GM18951 (cell line): ENCODE results near the gene ZDHHC16.
"Not testable (repeated sequence)": the region's sequence is repeated elsewhere in the genome, so short reads cannot be mapped to it uniquely, and the experiment has no call there.

Experiments used
- POLR2A ChIP-seq: IDR thresholded peaks from 4 replicates; pipeline ENCODE4 v1.6.1; 2011; ENCODE audit warnings: mild to moderate bottlenecking; ENCODE audit not compliant: insufficient read length, insufficient read depth; ENCODE audit errors: extremely low read depth
- in situ Hi-C: fragments of 300-500 bp; cut with MboI; formaldehyde crosslinking; loops from one replicate; pipeline ENCODE4 v1.12.0; 2022; ENCODE audit warnings: low sequenced_read_pairs, mixed read lengths, inconsistent platforms; ENCODE audit not compliant: unreplicated experiment

The ZDHHC16 gene

DNA sequence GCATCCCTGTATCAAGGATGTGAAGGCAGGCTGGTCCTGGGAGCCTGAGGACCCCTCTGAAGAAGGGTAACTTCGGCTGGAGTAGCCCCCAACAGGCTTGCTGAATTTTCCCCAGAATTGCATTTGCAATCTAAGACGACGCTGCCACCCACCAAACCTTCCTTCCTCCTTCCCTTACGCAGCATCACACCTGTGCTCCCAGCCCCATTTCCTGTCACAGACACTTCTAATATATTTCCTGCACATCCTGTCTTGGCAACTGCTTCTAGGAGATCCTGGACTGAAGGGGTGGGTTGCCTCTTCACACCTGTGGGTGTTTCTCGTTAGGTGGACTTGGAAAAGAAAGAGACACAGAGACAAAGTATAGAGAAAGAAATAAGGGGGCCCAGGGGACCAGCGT, 29.4 kb upstream of the ZDHHC16 start:
- TF ChIP-seq POLR2A, result no peak

DNA sequence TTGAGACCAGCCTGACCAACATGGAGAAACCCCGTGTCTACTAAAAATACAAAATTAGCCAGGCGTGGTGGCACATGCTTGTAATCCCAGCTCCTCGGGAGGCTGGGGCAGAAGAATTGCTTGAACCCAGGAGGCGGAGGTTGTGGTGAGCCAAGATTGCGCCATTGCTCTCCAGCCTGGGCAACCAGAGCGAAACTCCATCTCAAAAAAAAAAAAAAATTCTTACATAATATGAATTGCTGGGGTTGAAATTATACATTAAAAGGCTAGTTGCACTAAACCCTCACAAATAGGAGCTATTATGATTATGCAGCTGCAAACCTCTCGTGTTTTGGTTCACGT, 22.2 kb upstream of the ZDHHC16 start:
- in situ Hi-C loops, result not testable (repeated sequence)

More for the DNA sequence above, 29.4 kb upstream of the ZDHHC16 start:
- in situ Hi-C loops, result no loop called here

DNA sequence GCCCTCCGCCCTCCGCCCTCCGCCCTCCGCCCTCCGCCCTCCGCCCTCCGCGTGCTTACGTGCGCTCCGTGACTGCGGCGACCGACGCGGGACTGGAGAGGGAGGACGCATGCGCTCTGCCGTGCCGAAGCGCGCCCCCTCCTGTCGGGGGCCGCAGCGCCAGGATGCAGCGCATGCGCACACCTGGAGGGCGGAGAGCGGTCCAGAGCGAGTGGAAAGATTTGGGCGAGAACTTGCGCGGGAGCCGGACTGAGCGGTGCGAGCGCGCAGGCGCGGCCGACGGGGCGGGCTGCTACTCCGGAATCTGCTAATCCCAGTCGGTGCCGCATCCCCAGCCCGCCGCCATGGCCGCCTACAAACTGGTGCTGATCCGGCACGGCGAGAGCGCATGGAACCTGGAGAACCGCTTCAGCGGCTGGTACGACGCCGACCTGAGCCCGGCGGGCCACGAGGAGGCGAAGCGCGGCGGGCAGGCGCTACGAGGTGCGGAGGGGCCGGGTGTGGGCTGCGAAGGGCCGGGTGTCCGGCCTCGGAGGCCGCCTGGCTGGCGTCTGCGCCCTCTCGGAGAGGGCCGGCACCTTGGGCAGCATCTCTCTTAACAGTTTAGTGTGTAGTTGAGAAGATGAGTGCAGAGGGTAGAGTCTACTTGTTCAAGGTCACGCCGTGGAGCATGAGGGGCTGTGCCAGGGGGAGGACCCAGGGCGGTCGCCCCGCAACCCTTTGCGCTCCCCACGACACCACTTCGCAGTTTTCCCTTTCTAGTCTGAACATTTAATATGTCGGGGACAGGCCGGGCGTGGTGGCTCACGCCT, 19.8 kb upstream of the ZDHHC16 start, which contains the start of gene PGAM1:
TSS of gene PGAM1 (plus strand) at position 228 of the 812 bp plus-strand sequence. CDS start at position 345, 117 bp downstream.
- TF ChIP-seq POLR2A, result peak; percentile 81
- in situ Hi-C loops, result no loop called here

DNA sequence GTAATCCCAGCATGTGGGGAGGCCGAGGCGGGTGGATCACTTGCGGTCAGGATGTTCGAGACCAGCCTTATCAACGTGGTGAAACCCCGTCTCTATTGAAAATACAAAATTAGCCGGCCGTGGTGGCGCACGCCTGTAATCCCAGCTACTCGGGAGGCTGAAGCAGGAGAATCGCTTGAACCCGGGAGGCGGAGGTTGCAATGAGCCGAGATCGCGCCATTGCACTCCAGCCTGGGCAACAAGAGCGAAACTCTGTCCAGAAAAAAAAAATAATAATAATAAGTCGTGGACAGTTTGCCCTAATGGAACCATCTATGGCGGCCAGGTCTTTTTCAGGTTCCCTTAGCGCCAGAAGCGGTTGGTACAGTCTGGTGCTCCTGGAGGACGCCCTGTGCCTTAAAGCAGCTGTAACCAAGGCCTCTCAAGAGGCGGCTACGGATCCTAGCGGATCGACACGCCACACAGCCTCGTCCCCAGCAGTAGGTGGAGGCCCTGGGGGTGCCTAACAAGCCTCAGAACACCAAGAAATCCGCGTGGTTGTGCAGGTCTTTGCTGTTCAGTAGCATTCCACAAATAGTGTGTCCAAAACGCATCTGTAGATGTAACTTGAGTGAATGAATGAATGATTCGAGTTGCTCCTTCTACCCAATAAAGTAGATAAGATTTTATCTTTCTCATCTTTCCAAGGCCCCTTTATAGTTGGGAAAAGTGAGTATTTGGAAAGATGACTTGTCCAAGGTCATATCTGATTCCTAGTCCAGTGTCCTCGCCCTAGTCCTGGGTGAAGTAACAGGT, 19.0 kb upstream of the ZDHHC16 start:
- no peak for TF ChIP-seq POLR2A
- in situ Hi-C loops, result no loop called here

DNA sequence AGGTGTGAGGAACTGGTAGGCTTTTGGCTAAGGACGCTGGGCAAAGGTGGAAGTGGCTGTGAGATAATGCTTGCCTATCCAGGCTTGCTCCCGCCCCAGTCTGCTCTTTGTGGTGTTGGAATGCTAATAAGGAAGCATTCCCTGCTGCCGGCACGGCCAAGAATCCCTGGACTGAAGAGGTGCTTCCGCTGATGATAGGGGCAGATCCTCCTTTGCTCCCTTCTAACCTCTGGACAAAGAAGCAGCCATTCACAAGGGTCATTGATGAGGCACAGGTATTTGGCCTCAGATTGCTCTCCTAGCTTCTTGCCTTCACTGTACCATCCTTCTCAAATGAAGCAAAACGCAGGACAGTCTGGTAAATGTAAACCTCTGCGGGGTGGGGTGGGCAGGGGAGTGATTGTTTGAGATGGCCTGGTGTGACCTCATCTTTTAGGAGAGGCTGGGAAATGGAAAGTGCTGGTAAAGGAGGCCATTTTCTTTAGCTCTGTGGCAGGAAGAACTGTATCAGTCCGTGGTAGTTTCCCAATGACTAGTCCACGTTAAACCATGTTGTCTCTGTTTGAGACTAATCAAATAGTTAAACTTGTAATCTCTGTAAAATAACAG, 18.3 kb upstream of the ZDHHC16 start:
- in situ Hi-C loops, result no loop called here

DNA sequence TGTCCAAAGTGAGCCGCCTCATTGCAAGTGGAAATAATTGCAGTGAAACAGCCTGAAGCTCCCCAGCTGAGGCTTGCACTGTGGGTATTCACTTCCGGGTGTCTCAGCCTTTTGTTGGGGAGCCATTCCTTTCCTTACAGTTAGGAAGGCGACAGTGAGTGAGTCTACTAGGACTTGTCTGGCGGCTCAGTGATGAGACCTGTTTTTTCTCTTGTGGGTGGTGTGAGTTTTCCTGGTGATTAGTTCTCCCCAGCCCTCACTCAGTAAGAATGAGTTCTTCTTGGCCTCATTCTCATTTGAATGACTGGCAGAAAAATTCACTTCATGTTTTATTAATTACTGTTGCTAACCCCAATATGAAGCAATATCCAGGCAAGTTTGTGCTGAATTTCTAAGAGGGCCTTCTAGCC, 17.4 kb upstream of the ZDHHC16 start:
- no peak for TF ChIP-seq POLR2A
- in situ Hi-C loops, result no loop called here

More for the DNA sequence above, 18.3 kb upstream of the ZDHHC16 start:
- TF ChIP-seq POLR2A, result no peak

DNA sequence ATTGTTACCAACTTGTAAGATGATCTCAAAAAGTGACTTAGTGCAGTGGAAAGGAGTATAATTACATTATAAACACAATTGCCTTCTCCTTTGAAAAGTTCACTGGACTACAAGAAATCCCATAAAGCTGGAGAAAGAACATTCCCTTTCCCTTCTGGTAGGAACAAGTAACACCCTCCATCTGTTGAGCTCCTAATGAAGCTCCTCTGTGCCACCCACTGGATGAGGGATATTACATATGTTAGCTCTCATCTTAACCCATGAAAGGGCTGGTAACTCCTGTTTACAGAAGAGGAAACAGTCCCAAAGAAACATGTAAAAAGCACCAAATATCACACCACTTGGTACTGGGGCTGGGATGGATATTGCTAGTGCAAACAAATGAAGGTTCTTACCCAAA, 11.9 kb upstream of the ZDHHC16 start:
- no peak for TF ChIP-seq POLR2A
- in situ Hi-C loops, result no loop called here

DNA sequence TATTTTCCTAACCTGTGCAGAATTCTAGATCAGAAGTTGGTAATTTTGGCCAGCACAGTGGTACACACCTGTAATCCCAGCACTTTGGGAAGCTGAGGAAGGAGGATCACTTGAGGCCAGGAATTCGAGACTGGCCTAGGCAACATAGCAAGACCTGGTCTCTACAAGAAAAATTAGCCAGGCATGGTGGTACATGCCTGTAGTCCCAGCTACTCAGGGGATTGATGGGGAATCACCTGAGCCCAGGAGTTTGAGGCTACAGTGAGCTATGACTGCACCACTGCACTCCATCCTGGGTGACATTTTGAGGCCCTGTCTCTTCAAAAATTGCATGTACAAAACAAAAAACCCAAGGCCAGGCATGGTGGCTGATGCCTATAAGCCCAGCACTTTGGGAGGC, 11.4 kb upstream of the ZDHHC16 start:
- no peak for TF ChIP-seq POLR2A
- in situ Hi-C loops, result no loop called here

DNA sequence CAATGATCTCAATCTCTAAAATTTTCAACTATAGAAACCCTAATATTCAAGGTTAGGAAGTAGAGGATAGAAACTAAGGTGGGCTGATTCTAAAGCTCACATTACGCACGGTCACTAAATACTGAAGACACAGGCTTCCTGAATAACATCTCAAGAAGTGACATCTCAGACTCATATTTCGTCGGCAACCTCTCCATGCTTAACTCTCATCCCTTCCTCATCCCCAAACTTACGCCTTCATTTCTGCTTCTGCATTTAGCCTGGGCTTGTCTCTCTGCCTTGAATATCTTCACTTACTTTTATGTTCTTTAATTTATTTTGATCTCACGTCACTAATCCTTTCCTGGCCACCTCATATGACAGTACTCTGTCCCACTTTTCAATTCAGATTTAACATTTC, 10.8 kb upstream of the ZDHHC16 start:
- in situ Hi-C loops, result no loop called here

DNA sequence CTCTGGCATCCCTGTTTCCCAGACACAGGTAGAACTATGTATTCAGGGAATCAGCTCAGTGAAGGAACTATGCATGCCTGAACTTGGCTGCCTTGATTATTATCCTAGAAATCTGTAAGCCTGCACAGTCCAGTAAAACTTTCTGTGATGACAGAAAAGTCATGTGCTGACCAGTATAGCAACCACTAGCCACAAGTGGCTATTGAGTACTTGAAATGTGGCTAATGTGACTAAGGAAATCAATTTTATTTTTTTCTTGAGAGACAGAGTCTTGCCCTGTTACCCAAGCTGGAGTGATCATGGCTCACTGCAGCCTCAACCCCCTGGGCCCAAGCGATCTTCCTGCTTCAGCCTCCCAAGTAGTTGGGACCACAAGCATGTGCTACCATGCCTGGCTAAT, 3.7 kb upstream of the ZDHHC16 start:
- in situ Hi-C loops, result no loop called here
- TF ChIP-seq POLR2A, result no peak

More for the DNA sequence above, 10.8 kb upstream of the ZDHHC16 start:
- no peak for TF ChIP-seq POLR2A

DNA sequence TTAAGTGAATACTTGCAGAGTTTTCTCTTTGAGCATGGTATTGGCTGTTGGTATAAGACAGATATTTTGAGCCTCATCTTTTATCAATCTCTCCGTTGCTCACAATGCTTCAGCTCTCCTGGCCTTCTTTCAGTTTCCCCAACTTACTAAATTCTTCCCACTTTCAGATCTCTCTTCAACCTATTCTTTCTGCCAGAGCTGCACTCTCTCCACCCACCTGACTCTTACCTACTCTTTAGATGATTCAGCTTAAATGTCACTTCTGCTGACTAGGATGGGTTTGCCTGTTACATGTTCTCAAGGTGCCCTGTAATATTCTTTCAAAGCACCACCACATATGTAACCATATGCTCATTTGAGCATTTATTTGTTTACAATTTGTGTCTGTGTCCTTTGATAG, 1.8 kb upstream of the ZDHHC16 start:
- in situ Hi-C loops, result no loop called here
- TF ChIP-seq POLR2A, result no peak

DNA sequence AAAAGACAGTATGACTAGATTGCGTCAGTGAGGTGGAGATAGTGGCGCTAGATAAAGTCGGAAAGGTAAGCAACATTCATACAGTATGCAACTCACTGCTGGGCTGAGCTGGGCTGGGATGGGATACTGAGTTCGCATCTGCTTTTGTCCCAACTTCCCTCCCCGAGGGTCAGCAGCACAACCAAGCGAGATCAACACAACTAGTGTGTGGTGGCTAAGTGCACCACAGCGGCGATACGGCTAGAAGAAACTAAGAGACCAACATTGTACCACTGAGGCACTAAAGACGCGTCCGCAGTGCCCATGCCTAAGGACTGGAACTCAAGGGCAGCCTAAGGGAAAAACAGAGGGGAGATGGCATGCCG, 636 bp upstream of the ZDHHC16 start:
- in situ Hi-C loops, result no loop called here
- no peak for TF ChIP-seq POLR2A

DNA sequence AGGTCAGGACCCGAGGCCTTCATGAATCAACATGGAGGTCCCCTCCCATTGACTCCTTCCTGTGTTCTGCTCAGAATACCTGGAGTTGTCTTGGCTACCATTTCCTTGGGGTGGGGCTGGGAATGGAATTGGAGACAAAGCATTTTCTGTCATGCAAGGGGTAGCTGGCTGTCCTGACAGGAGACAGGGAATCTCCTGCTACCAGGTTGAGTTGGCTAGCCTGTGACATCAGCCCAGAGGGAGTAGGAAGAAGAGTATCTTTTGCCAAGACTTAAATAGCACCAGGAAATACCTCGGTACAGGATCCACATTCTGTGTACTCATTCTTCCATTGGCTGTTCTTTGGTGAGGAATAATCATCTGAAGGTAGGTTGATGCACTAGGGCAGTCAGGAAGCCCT, 4.9 kb downstream of the ZDHHC16 start:
- no peak for TF ChIP-seq POLR2A
- in situ Hi-C loops, result no loop called here
